ENCODE measurements around the gene UBE2S.

DNA sequence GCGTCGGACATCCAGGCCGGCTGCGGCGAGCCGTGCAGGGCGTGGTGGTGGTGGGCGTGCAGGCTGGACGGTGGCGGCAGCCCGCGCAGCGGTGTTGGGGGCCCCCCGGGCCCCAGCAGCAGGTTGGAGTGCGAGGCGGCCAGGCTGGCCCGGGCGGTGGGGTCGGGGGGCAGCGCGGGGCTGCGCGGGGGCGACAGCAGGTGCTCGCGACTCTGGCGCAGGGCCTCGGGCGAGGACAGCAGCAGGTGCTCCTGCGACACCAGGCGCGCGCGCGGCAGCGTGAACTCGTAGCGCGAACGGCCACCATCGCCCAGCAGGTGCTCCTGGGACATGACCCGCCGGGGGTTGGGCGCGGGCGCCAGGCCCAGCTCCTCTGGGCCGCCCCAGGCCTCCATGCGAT lies 25.7 kb upstream of the UBE2S start:
- TF ChIP-seq POLR2AphosphoS5 (IDR thresholded peaks at IDR 0.05; ENCODE audit: low read depth, low read length) (no peak), POLR2A (IDR thresholded peaks at IDR 0.05; ENCODE audit: low read depth, low read length) (no peak)
